HT1080 (cell line): ENCODE results near the gene TAS2R60. TPM values are rescaled to one million over a fixed set of nuclear protein-coding genes. Genes with fewer than 3 reads are reported as not detected.

Experiments used
- DNase-seq: peaks from one replicate; pipeline ENCODE4 v3.0.0-alpha.2; 2015; ENCODE audit warnings: low read depth
- total RNA-seq: library from RNA; depleted of rRNA; stranded (reverse); fragments of >200 nt; shearing (Covaris generic); gene quantifications from 2 replicates; pipeline ENCODE4 v1.2.3, GENCODE V29; 2014

The TAS2R60 gene
- total RNA-seq, 1 experiment from 2014 or later = not detected

DNA sequence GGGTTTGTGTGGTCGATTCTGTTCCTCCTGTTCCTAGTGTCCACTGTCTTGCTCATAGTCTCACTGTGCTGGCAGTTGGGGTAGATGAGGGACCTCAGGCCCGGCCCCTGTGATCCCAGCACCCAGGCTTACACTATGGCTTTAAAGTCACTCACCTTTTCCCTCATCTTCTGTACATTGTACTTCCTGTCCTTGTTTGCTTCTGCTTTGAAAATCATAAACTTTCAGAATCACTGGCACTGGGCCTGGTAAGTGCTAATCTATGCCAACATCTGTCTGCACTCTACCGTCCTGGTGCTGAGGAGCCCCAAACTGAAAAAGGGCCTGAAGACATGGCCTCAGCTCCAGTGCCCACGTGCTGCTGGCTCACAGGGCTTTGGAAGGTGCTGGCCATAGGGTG, 5.7 kb upstream of the TAS2R60 start:
- DNase-seq = no peak

DNA sequence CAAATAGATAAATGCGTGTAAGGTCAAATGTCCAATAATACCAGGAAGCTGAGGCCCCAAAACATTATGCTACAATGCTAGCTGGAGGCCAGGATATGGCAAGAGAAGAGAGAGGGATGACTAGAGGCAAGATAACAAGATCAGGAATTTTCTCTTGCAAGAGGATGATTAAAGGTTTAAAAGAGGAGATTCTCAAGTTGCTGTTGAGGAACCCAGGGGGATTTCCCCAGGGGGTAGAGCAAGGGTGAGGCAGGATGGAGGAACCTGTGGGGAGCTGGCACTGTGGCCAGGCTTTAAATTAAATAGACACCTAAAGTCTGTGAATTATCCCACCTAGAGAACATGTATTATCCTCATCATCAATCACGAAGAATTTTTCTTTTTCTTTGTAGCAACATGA, 3.4 kb upstream of the TAS2R60 start:
- DNase-seq = no peak

DNA sequence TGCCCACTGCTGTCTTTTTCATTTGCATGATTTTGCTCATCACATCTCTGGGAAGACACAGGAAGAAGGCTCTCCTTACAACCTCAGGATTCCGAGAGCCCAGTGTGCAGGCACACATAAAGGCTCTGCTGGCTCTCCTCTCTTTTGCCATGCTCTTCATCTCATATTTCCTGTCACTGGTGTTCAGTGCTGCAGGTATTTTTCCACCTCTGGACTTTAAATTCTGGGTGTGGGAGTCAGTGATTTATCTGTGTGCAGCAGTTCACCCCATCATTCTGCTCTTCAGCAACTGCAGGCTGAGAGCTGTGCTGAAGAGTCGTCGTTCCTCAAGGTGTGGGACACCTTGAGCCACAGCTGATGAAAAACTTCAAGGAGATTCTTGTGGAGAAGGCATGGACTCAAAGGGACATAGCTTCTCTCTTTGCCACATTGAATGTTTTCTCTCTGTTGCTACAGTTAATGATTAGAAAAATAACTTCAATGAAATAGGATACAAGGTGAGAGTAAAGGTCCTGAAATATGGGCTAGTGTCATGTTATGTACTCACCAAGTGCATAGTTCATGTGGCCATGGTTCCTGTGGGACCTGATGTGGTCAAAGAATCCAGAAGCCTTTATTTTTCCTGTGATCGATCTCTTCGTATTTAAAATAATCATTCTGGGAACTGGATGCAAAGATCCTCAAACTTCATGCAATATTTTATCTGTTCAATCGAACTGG, 970 bp downstream of the TAS2R60 start:
- DNase-seq = no peak

DNA sequence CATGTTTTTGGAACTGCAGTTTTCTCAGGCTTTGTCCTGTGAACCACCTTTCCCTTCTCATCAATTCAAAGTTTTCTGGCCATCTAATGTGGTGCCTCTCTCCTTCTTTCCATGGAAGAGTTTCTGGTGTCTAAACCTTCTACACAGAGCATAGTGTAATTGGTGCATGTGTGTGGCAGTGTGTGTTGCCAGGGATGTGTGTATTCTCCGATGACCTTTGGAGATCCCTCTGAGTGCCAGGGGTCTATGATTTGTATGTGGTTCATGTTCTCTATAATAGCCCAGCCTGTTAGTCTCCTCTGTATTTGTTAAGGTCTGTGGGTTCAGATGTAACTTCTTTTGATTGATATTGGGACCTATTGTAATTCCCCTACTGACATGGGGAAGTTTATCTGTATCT, 1.5 kb downstream of the TAS2R60 start:
- DNase-seq = no peak

DNA sequence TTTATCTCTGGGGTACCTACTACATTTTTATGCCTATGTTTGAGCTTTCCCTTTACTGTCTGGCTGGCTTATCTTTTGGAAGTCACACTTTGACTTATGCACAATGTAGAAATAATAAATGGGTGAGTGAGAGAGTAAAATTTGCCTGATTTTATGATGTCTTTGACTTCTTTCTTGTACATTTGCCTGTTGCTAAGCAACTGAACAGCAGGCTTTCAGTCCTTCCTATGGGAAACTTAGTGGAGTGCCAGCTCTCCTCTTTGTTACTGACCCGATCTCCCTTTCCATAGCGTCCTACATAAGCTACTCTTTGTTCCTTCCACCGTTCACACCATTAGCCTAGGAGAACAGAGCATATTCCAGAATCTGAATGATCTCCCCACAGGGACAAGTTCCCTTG, 4.2 kb downstream of the TAS2R60 start:
- DNase-seq = no peak

DNA sequence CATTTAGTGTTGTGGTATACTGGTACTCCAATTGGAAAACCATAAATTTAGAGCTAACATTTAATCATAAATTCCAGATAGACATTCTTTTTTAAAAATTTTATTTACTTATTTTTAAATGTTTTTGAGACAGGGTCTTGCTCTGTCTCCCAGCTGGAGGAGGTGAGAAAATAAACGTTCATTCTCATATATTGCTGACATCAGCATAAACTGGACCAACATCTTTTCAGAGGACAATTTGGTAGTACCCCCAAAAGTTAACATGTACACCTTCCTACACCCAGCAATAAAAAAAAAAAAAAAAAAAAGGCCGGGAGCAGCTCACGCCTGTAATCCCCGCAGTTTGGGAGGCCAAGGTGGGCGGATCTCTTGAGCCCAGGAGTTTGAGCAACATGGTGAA, 5.2 kb downstream of the TAS2R60 start:
- DNase-seq = no peak

DNA sequence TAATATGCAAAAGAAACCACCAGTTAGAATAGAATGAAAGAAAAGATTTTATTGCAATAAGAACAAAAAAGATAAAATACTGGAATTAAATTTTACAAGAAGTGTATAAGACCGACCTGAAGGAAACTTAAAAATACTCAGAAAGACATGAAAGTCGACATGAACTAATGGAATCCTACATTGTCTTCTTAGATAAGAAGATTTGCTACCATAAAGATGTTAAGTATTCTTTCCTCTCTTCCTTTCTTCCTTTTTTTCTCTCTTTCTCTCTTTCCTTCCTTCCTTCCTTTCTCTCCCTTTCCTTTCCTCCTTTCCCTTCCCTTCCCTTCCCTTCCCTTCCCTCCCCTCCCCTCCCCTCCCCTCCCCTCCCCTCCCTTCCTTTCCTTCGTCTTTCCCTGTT, 6.5 kb downstream of the TAS2R60 start:
- no peak for DNase-seq

DNA sequence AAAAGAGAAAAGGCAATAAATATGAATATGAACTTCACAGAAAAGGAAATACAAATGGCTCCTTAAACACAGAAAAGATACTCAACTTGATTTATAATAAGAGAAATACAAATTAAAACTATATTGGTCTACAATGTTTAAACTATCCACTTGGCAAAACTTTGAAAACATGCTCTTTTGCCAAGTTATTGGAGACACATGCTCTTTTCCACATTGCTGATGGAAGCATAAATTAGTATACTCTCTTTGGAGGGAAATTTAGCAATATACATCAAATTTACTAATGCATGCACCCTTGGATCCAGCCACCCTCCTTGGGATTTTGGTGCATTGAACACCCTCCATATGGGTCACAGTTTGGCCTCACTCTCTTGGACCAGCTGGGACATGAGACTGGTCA, 7.9 kb downstream of the TAS2R60 start:
- no peak for DNase-seq

DNA sequence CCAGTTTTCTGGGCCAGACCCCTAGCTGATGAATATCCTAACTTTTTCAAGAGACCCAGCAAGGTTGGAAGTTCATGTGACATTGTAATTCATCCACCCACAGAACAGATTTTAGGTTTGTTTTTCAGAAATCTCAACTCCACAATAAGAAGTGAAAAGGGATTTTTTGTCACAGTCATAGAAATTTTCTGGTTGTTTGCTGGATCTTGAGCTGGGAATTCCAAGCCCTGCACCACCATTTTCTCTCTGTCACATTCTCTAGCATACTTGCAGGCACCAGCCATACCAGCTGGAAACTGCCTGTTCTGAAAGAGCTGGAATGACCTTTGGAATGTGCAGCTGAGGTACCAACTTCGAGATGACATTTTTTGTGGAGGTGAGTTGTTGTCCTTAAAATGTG, 8.5 kb downstream of the TAS2R60 start:
- no peak for DNase-seq

DNA sequence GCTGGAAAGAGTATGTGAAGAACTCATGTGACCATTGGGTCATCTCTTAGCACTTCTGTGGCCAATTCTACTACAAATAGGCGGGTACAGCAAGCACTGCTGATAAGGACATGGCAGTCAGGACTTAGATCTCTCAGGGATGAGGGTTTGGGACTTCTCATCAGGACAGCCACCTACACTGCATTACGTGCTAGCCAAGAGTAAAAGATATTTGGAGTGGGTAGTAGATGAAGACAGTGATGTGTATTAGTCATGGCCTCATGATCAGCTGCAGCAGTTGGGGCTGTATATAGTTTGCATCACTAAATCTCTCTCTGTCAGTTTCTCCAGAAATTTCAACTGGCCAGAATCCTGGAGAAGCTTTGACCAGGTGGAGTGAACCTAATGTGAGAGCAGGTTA, 9.2 kb downstream of the TAS2R60 start:
- no peak for DNase-seq

DNA sequence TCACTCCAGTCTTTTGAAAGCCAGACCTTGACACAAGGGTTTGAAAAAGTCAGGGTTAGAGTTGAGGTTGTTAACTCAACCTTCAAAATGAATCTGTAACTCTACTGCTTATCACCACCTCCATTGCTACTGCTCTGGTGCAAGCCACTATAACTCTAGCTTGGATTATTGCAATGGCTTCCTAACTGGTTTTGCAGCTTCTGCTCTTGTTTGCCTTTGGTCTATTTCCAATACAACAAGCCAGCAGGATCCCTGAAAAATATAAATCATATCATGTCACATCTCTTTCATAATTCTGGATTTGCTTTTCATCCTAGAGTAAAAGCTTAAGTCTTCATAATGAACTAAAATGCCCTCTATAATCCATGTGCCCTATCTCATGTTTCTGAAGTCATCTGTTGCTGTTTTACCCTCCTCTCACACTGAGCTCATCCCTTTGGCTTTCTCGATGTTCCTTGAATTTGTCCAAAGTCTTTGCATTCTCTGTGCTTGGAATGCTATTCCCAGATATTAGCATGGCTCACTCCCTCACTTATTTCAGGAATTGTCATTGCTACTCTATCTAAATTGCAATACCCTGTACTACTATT, 10.9 kb downstream of the TAS2R60 start:
- no peak for DNase-seq

DNA sequence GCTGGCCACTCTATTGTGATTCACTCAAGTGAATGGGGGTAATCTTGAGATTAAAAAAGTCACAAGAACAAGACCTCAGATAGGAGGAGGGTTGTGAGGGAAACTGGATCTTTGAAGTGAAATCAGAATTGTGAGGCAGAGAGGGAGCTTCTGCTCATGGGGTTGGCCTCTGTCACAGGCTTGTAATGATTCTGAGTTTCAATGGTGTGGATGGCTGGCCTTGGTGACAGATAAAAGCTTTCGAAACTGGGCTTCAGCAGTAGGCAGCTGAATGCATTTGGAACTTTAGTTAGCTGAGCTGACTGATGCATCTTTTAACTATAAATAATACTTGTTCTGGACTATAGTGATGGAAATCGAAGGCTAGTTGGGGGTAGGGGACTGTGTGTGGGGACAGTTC, 12.2 kb downstream of the TAS2R60 start:
- no peak for DNase-seq

DNA sequence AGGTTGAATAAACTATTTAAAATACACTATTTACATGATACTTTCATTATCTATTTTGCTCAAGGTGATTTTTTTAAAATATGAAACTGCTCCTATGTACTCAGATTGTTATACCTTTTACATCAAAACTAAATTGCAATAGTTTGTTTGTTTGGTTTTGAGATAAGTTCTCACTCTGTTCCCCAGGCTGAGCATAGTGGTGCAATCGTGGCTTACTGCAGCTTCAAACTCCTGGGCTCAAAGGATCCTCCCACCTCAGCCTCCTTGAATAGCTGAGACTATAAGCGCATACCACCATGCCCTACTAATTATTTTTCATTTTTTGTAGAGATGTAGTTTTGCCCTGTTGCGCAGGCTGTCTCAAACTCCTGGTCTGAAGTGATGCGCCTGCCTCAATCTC, 12.7 kb downstream of the TAS2R60 start:
- no peak for DNase-seq

DNA sequence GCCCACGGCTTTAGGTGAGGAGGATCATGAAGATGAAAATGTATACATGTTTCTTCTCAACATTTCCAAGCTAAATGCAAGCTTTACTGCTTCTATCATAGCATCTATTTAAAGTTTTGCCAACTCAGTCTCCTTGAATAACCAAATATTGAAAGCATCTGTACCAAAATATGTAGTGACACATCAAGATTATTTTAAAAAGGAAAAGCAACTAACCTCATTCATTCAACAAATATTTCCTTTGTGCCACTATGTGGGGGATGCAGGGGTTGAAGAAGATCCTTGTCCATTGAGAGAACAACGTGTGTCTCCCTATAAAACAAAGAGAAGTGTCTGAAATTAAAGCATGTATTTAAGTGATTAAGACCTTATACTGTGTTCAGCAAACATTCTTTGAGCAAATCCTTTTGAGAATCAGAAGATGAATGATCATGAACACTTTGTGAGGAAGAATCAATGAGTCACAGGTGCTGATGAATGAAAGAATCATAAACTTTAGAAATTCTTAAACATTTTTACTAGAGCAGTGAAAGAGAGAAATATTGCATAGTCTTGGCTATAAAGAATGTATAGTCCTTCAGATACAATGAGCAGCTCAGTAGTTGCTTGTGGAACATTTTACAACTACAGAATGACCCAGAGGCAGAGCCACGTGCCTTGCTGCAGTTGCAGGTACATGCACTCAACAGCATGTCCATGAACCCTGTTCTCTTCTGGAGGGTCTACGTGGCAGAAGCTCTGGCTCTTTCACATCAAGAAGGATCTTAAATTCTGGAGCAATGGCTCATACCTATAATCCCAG, 13.9 kb downstream of the TAS2R60 start:
- DNase-seq = no peak

DNA sequence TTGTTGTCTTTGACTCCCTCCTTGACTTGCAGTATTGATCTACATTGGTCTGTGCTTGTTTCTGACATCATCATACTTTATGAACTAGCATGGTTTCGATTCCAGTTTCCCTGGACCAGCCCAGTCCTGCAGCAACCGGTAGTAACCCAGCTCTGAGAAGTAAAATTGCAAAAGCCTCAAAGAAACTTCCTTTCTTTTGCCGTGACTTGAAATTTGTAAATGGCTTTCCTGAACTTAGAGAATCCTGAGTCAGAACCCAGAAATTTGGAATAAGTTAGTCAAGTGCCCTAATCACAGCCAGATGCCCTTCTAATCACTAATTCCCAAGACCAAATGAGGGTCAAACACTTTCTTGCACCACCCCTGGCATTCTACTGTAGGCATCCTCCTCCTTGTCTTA, 15.0 kb downstream of the TAS2R60 start:
- DNase-seq = no peak

DNA sequence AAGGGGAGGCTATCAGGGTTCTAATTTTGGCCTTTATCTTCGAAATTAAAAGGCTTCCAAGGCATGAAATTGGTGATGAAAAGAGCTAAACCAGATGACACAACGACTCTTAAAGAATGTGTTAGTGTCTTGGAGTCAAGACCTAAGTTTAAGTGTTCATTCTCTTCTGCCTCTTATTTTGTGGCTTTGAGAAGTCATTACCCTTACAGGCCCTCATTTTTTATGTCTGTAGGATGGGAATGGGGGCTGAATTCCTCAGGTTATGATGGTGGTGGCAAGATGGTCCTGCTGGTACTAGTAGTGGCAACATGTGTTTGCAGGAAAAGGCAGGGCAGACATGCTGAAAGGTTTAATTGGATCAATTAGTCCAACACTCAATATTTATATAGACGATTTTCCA, 15.4 kb downstream of the TAS2R60 start:
- no peak for DNase-seq

DNA sequence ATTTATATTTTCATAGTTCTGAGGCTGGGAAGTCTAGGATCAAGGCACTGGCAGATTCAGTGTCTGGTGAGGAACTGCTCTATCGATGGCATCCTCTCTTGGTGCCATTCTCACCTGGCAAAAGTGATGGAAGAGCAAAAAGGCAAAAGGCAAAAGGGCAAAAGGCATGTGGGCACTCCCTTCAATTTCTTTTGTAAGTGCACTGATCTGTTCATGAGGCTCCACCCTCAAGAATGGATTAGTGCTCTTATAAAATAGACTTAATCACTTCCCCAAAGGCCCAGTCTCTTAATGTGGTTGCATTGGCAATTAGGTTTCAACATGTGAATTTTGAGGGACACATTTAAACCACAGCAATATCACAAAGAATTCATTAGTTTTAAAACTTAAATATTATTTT, 16.1 kb downstream of the TAS2R60 start:
- no peak for DNase-seq

DNA sequence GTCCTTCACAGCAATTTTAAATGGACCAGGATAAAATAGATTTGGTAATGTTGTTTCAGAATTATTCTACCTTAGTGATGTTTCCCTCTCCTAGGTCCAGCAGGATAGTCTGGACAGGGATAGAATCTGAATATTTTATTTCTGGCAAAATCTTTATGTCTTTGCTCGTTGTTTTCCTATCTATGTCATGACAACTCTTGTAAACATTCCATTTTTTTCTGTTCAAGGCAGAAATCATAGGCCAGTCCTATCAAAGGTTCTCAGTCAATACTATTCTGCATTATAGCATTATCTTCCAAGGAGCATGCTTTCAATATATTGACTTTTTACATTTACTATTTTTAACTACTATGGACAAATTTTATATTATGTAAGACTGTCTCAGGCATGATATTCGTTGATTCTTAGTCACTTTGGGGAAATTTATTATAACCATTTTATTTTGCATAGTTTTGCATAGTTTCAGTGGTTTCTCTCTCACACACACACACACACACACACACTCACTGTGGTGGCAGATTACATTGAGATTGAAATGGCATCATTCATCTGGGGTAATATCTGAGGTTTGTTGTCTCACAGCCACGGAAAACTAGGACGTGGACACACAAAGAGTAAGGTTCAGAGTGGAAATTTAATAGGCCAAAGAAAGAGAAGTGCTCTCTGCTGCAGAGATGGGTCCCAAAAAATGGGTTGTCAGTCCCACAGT, 17.2 kb downstream of the TAS2R60 start:
- DNase-seq = no peak

DNA sequence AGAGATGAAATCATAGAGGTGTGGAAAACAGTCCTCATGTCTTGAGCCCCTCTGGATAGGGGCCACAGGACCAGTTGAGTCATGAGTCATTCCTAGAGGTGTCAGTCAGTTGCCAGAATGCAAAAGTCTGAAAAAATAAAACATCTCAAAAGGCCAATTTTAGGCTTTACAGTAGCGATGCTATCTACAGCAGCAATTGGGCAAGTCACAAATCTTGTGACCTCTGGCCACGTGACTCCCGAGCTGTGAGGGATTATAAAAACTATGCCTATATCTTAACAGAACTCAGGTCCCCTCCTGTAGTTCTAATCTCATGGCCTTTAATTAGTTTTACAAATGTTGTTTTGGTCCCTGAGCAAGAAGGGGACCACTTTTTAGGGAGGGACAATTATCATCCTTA, 18.8 kb downstream of the TAS2R60 start:
- no peak for DNase-seq

DNA sequence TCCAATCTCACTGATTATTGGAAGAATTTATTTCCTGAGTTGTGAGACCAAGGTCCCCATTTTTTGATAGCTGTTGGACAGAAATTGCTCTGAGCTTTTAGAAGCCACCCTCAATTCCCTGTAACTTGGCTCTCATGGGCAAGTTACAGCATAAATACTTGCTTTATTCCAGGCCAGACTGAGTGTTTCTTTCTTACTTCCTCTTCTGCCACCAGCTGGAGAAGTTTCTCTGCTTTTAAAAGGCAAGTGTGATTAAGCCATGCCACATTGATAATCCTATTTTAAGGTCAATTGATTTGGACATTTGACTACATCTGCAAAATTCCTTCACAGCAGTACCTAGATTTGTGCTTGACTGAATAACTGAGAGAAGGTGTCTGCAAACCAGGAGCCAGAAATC, 20.3 kb downstream of the TAS2R60 start:
- no peak for DNase-seq

DNA sequence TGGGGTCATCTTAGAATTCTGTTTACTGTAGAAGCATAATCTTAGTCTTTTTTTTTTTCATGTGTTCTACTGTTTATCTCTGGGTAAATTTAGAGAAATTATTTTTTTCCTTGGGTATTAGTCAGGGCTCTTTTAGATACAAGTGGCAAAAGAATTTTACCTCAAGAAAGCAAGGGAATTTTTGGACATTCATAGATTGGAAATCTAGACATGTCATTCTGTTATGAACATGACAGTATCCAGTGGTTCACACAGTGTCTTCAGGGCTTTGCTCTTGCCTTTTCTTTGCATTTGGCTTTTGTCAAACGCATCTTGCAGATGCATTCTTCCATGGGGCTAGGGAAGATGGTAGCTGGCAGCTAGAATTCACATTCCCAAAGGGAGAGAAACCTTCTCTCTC, 20.7 kb downstream of the TAS2R60 start:
- DNase-seq = no peak

DNA sequence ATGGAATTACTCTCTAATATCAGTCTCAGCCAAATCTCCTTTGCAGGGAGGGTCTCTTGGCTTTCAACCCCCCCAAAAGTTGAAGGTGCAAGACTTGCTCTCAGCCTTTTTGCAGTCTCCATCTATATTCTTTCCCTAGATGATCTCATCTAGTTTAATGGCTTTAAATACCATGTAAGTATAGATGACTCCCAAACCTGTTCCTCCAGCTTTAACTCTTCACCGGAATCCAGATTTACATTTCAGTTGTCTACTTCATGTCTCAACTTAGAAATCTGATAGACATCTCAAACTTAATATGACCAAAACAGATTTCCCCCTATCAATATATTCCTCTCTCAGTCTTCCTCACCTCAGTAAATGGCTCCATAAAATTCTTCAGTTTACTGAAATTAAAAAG, 24.5 kb downstream of the TAS2R60 start:
- no peak for DNase-seq
